HG03196 (cell line): ENCODE measurements around the gene OIP5.
"Not testable (repeated sequence)": the region's sequence is repeated elsewhere in the genome, so short reads cannot be mapped to it uniquely, and the experiment has no call there.

Source experiments
- ATAC-seq: cut with Tn5 transposase; IDR thresholded peaks from one replicate; pipeline ENCODE4 v1.9.1; 2021; ENCODE audit not compliant: unreplicated experiment

The OIP5 gene

DNA sequence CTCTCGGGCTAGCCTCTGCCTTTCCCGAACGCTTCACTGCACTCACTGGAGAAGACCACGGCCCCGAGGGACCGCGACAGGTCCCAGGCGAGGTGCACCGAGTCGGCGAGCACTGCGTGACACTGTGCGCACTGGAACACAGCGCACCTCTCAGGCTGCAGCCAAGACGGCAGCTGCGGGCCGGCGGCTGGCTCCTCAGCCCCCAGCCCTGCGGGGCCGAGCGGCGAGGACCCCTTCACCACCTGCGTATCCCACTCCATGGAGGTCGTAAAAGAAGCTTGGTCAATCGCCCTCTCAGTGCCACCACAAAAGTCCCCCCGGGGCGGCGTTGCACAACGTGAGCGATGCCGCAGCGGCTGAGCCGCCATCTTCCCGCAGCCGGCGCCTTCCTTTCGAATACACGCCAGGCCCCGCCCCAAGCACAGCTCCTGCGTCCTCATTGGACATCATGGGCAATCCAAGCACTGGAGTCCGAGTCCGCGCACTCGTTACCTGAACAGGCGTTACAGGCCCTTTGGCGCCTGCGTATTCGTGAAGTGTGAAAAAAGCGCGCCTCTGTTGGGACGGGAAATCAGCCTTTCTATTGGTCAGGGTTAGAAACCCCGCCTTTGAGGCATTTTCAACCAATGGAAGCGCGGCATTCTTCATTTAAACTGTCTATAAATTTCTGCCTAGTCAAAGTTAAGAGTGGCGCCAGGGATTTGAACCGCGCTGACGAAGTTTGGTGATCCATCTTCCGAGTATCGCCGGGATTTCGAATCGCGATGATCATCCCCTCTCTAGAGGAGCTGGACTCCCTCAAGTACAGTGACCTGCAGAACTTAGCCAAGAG, at the start of gene OIP5, which contains the start of gene NUSAP1:
TSS of gene OIP5 (minus strand) at position 398 of the 832 bp plus-strand sequence. CDS start at position 368, 30 bp downstream.
TSS of gene NUSAP1 (plus strand) at position 688 of the 832 bp plus-strand sequence. CDS start at position 765, 77 bp downstream.
- peak; percentile 82 for ATAC-seq

DNA sequence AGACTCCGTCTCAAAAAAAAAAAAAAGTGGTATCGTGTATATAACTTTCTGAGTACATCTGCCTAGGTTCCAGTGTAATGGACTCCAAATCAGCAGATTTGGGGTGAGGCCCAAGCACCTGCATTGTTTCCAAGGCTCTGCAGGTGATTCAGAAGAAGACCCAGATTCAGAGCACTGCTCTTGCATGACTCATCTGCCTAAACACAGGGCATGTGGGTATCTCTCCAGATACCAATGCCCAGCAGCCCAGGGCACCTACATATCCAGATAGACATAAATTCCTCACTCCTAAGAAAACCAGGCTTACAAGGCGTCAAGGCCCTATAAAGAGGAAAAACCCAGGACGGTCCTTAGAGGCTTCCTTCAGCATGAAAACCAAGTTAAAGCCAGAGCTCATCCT, 45.6 kb upstream of the OIP5 start:
- ATAC-seq: no peak

- ATAC-seq: no peak
Observed at GRCh38 chr15:41367418-41367817, 35.0 kb upstream of the OIP5 start.

DNA sequence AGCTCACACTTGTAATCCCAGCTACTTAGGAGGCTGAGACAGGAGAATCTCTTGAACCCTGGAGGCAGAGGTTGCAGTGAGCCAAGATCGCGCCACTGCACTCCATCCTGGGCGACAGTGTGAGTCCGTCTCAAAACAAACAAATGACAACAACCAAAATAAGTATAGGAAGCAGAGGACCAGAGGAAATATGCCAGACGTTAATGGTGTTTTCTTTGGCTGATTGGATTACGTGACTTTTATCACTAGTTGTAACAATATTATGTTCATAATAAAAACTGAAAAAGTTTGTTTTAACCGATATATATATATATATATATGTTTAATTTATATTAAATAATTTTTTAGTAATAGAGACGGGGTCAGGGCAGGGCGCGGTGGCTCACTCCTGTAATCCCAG, 22.0 kb upstream of the OIP5 start:
- ATAC-seq: no peak

DNA sequence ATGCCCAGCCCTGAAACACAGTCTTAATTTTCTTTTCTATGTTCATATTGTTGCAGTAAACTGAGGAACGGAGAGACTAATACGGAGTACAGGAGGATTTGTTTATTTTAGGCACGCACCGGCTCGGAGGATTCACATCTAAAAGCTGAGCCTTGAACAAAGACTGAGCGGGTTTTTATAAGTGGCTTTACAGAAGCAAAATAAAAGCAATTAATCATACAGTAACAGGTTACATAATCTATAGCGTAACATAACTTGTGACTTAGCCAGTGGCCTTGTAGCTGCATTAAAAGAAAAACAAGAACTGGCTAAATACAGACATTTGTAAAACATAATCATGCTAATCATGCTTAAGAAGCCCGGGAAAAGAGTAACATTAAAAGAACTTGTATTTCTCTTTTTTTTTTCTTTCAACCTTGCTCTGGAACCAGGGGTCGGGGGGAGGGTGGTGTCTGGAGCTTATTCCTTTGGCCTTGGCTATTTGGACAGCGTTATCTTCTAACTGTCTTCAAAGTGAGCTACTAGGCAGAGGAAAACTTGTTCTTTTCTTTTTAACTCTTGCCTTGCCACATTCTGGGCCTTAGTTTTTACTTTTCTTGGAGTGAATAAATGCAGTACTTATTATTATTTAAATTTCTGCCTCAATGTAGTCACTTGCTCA, 17.8 kb upstream of the OIP5 start:
- no peak for ATAC-seq

GRCh38 chr15:41347236-41347635, 14.8 kb upstream of the OIP5 start:
- no peak for ATAC-seq

DNA sequence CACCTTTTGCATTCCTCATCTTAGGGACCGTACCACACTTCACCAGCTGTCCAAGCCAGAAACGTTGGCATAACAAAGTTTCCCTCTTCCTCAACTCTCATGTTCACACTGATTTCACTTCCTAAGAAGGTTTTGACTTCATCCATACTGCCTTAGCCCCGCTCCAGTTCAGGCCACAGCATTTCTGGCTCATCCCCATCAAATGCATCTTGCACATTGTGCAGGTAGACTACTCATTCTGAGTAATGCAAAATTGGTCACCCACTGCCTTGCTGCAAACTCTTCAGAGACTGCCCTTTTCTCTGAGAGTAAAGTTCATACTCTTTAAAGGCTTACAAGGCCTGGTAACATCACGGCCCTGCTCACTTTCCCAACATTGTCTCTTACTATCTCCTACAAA, 9.1 kb upstream of the OIP5 start:
- no peak for ATAC-seq

DNA sequence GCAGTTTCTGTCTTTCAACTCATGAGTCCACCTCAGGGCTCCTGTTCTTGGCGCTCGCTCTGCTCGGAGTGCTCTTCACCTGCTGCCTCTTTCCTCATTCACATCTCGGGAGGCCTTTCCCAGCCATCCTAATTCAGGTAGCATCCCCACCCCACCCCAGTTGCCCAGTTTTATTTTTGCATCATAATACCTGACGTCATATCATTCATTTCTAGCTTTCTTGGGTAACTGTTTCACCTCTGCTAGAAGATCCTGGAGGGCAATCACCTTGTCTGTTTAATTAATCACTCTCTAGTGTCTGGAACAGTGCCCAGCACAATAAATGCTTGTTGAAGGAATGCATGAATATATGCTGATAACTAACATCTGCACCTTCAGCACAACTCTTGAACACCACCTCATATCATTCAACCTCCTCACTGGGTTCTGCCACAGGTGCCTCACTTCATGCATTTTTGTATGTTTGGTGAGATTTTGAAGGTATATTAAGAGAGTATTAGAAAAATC, 7.9 kb upstream of the OIP5 start:
- no peak for ATAC-seq

DNA sequence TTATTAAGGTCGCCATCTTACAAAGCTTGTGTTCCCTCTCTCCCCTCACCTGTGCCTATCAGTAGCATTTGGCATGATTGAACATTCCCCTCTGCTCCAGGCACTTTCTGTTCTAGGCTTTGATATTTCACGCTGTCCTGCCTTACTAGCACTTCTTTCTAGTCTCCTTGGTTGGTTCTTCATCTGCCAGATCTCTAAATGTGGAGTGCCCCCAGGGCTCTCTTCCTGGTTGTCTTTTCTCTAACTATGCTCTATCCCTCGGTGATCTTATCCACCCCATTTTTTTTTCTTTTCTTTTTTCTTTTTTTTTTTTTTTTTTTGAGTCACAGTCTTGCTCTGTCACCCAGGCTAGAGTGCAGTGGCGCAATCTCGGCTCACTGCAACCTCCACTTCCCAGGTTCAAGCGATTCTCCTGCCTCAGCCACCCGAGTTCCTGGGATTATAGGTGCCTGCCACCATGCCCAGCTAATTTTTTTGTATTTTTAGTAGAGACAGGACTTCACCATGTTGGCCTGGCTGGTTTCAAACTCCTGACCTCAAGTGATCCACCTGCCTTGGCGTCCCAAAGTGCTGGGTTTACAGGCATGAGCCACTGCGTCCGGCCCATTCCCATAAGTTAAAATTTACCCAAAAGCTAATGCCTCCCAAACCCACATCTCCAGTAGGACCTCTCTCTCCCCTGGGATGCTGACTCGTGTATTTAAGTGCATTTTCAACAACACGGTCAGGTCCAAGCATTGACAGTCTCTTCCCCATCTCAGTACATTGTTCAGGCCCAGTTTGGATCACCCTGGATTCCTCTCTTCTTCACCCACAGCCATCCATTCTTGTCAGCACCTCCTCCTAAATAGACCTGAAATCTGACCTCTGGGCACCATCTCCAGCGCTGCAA, 5.5 kb upstream of the OIP5 start:
- ATAC-seq: no peak

DNA sequence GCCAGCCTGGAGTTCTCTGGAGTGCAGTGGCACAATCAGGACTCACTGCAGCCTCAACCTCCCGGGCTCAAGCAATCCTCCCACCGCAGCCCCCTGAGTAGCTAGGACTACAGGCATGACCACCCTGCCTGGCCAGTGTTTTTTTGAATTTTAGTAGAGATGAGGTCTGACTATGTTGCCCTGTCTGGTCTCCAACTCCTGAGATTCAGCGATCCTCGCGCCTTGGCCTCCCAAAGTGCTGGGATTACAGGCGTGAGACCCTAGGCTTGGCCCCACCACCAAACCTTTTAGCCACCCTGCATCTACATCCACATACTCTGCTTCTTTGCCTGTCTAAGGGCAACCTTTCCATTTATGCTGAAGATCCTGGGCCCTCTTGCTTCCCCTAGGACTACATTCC, 4.7 kb upstream of the OIP5 start:
- ATAC-seq: no peak

- ATAC-seq: no peak
Observed at GRCh38 chr15:41336549-41336948, 4.2 kb upstream of the OIP5 start.

- ATAC-seq: no peak
Observed at GRCh38 chr15:41334293-41335120, 2.1 kb upstream of the OIP5 start.

GRCh38 chr15:41333026-41333562, 703 bp upstream of the OIP5 start:
- peak; percentile 24 for ATAC-seq

DNA sequence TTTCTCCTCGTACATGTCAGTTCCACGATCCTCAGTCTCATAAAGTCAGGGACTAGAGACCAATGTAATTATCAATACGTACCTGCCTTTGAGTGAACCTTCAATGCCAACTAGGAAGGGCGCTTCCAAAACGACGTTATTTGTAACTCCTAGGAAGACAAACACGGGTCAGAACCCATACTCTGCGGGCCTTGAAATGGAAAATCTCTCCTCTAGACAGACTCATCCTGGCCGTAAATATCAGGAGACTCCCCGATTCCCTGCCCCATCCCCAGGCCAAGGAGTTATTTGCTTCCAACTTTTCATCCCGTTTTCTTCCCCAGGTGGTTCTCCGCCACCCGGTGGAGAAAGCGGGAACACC, 578 bp downstream of the OIP5 start:
- peak; percentile 5 for ATAC-seq

- ATAC-seq: no peak
Observed at GRCh38 chr15:41331281-41331680, 1.1 kb downstream of the OIP5 start.

GRCh38 chr15:41323611-41324010, 8.8 kb downstream of the OIP5 start:
- ATAC-seq: no peak

DNA sequence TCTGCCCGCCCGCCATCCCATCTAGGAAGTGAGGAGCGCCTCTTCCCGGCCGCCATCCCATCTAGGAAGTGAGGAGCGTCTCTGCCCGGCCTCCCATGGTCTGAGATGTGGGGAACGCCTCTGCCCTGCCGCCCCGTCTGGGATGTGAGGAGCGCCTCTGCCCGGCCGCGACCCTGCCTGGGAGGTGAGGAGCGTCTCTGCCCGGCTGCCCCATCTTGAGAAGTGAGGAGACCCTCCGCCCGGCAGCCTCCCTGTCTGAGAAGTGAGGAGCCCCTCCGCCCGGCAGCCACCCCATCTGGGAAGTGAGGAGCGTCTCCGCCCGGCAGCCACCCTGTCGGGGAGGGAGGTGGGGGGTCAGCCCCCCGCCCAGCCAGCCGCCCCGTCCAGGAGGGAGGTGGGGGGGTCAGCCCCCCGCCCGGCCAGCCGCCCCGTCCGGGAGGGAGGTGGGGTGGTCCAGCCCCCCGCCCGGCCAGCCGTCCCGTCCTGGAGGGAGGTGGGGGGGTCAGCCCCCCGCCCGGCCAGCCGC, 11.5 kb downstream of the OIP5 start:
- ATAC-seq: not testable (repeated sequence)

- no peak for ATAC-seq
Observed at GRCh38 chr15:41309226-41309905, 23.0 kb downstream of the OIP5 start.

- no peak for ATAC-seq
Observed at GRCh38 chr15:41307679-41308078, 24.7 kb downstream of the OIP5 start.
